ENCODE measurements around the gene PNPLA6.

GRCh38 chr19:7606289-7606688 lies 70.8 kb downstream of the PNPLA6 start:
- TF ChIP-seq CTCF (conservative IDR thresholded peaks at IDR 0.05; ENCODE audit: low read depth, low read length) (no peak), EZH2 (IDR thresholded peaks at IDR 0.05; ENCODE audit: low read length, unreplicated experiment) (no peak)
